GM23338 (cell line): ENCODE measurements around the gene DCAF5. TPM values are rescaled to one million over a fixed set of nuclear protein-coding genes. Genes with fewer than 3 reads are reported as not detected.

ENCODE experiments used
- ATAC-seq: fragments of 200-7000 bp; cut with Tn5 transposase; 3 replicates; pipeline ENCODE4 v1.9.1; 2020
- DNase-seq: peaks from one replicate; pipeline ENCODE4 v3.0.0-alpha.2; 2015; ENCODE audit warnings: low spot score
- H2AFZ ChIP-seq: fragments of 200-600 bp; sonication (generic); 2 replicates; pipeline ENCODE4 v1.8.0; 2016; ENCODE audit warnings: antibody characterized with exemption, mild to moderate bottlenecking, moderate library complexity
- H3F3A ChIP-seq: fragments of 200-600 bp; sonication (generic); replicated peaks from 2 replicates; pipeline ENCODE4 v1.8.0; 2017; ENCODE audit warnings: antibody characterized with exemption, mixed run types, low read depth
- H3K27ac ChIP-seq: fragments of 200-600 bp; sonication (generic); 2 replicates; pipeline ENCODE4 v1.6.1; 2016; ENCODE audit warnings: low read depth
- H3K27me3 ChIP-seq: fragments of 200-600 bp; sonication (generic); 2 replicates; pipeline ENCODE4 v1.8.0; 2016; ENCODE audit warnings: mild to moderate bottlenecking, mixed run types, moderate library complexity; ENCODE audit not compliant: insufficient read depth
- H3K36me3 ChIP-seq: fragments of 200-600 bp; sonication (generic); 2 replicates; pipeline ENCODE4 v1.8.0; 2016; ENCODE audit warnings: mild to moderate bottlenecking; ENCODE audit not compliant: insufficient read depth
- H3K4me1 ChIP-seq: fragments of 200-600 bp; sonication (generic); 2 replicates; pipeline ENCODE4 v1.8.0; 2016; ENCODE audit warnings: mild to moderate bottlenecking, moderate library complexity; ENCODE audit not compliant: insufficient read depth
- H3K4me2 ChIP-seq: fragments of 200-600 bp; sonication (generic); 2 replicates; pipeline ENCODE4 v1.7.1; 2017; ENCODE audit warnings: mixed run types
- H3K4me3 ChIP-seq: fragments of 200-600 bp; sonication (generic); 2 replicates; pipeline ENCODE4 v1.6.1; 2016; ENCODE audit warnings: mixed run types
- H3K79me2 ChIP-seq: fragments of 200-600 bp; sonication (generic); replicated peaks from 2 replicates; pipeline ENCODE4 v1.8.0; 2017; ENCODE audit warnings: mild to moderate bottlenecking; ENCODE audit not compliant: insufficient read depth
- H3K9me2 ChIP-seq: fragments of 200-600 bp; sonication (generic); 2 replicates; pipeline ENCODE4 v1.8.0; 2017; ENCODE audit not compliant: insufficient read depth
- H4K20me1 ChIP-seq: fragments of 200-600 bp; sonication (generic); replicated peaks from 2 replicates; pipeline ENCODE4 v1.8.0; 2017; ENCODE audit warnings: mild to moderate bottlenecking; ENCODE audit not compliant: insufficient read depth
- H3K27ac Mint-ChIP-seq: 2 replicates; pipeline ENCODE4 v1.8.0; 2020; ENCODE audit warnings: inconsistent platforms, mild to moderate bottlenecking, moderate library complexity, mixed read lengths
- H3K27me3 Mint-ChIP-seq: 3 replicates; pipeline ENCODE4 v1.8.0; 2022; ENCODE audit warnings: low read depth, mild to moderate bottlenecking, moderate library complexity, mixed read lengths, inconsistent platforms; ENCODE audit not compliant: insufficient read depth, poor library complexity
- H3K36me3 Mint-ChIP-seq: 3 replicates; pipeline ENCODE4 v1.8.0; 2021; ENCODE audit warnings: low read depth, mild to moderate bottlenecking, inconsistent platforms, moderate library complexity, mixed read lengths
- H3K4me1 Mint-ChIP-seq: 3 replicates; pipeline ENCODE4 v1.8.0; 2020; ENCODE audit warnings: mild to moderate bottlenecking, inconsistent platforms, mixed read lengths
- H3K4me3 Mint-ChIP-seq: 3 replicates; pipeline ENCODE4 v1.8.0; 2021; ENCODE audit warnings: moderate library complexity, mild to moderate bottlenecking, inconsistent platforms, mixed read lengths
- H3K9me3 Mint-ChIP-seq: 3 replicates; pipeline ENCODE4 v1.8.0; 2020; ENCODE audit warnings: moderate library complexity, mild to moderate bottlenecking, inconsistent platforms, mixed read lengths
- CREB1 ChIP-seq: fragments of 250-450 bp; sonication (Bioruptor Pico); IDR thresholded peaks from 2 replicates; pipeline ENCODE4 v1.5.0; 2020; ENCODE audit warnings: low read depth, mild to moderate bottlenecking, moderate library complexity
- EZH2 ChIP-seq: fragments of 200-600 bp; sonication (generic); IDR thresholded peaks from one replicate; pipeline ENCODE4 v1.8.0; 2017; ENCODE audit warnings: antibody characterized with exemption, mild to moderate bottlenecking, low read depth; ENCODE audit not compliant: unreplicated experiment
- EZH2phosphoT487 ChIP-seq: fragments of 200-600 bp; sonication (generic); IDR thresholded peaks from one replicate; pipeline ENCODE4 v1.8.1; 2018; ENCODE audit warnings: antibody characterized with exemption; ENCODE audit not compliant: unreplicated experiment
- JUNB ChIP-seq: IDR thresholded peaks from one replicate; pipeline ENCODE4 v1.6.1; 2016; ENCODE audit warnings: antibody characterized with exemption; ENCODE audit not compliant: unreplicated experiment
- NANOG ChIP-seq: IDR thresholded peaks from 2 replicates; pipeline ENCODE4 v1.6.1; 2016; ENCODE audit warnings: antibody characterized with exemption, borderline replicate concordance
- POLR2AphosphoS5 ChIP-seq: IDR thresholded peaks from 2 replicates; pipeline ENCODE4 v1.6.1; 2016; ENCODE audit warnings: antibody characterized with exemption, low read depth
- STAT1 ChIP-seq: IDR thresholded peaks from one replicate; pipeline ENCODE4 v1.6.1; 2016; ENCODE audit warnings: antibody characterized with exemption; ENCODE audit not compliant: unreplicated experiment
- ZNF114 ChIP-seq: fragments of 250-450 bp; sonication (Bioruptor Pico); IDR thresholded peaks from 2 replicates; pipeline ENCODE4 v1.5.0; 2020; ENCODE audit warnings: mild to moderate bottlenecking, moderate library complexity
- ZNF331 ChIP-seq: fragments of 250-450 bp; sonication (Bioruptor Pico); IDR thresholded peaks from 2 replicates; pipeline ENCODE4 v1.5.0; 2020; ENCODE audit warnings: low read depth, mild to moderate bottlenecking, moderate library complexity
- ZNF462 ChIP-seq: fragments of 250-450 bp; sonication (Bioruptor Pico); IDR thresholded peaks from 2 replicates; pipeline ENCODE4 v1.5.0; 2020; ENCODE audit warnings: mild to moderate bottlenecking, moderate library complexity
- polyA plus RNA-seq: library from polyadenylated mRNA; unstranded; fragments of >200 nt; fragmentation: Nextera tagmentation; extraction: Ambion mirVana; gene quantifications from 2 replicates; pipeline ENCODE4 v1.2.1, GENCODE V29; 2016
- total RNA-seq: library from RNA; depleted of rRNA; stranded (reverse); fragments of >200 nt; shearing (Covaris generic); gene quantifications from 2 replicates; pipeline ENCODE4 v1.2.3, GENCODE V29; 2014
- TF ChIP-seq, protein P1 (sequence below): IDR thresholded peaks from 2 replicates; pipeline ENCODE4 v1.6.1; 2016; ENCODE audit warnings: antibody characterized with exemption
- TF ChIP-seq, protein P2 (sequence below), 2 experiments: fragments of 200-600 bp in 1 of 2; sonication (generic) in 1 of 2; conservative IDR thresholded peaks; 2 replicates each; pipeline versions ENCODE4 v1.5.1 to v1.6.1; 2016 to 2017; ENCODE audit warnings: antibody characterized with exemption in 2 of 2, low read depth in 2 of 2, mild to moderate bottlenecking in 2 of 2, moderate library complexity in 1 of 2
- TF ChIP-seq, protein P3 (sequence below): IDR thresholded peaks from one replicate; pipeline ENCODE4 v1.6.1; 2018; ENCODE audit warnings: antibody characterized with exemption; ENCODE audit not compliant: unreplicated experiment

DCAF5 gene
- total and polyA plus RNA-seq, 2 experiments from 2014 or later, result 14.0 to 15.2 TPM

- H3K79me2 ChIP-seq, result no peaks in the 10 kb centered on the region
- H3K36me3 Mint-ChIP-seq, result peaks cover 12% of the 10 kb centered on the region; the same call in 2 of the 3 replicates
- no peaks in the 10 kb centered on the region for H3K27me3 Mint-ChIP-seq
- H3K27ac ChIP-seq, result no peak overlapping the region
- no peak overlapping the region for H2AFZ ChIP-seq
- H4K20me1 ChIP-seq, result no peaks in the 10 kb centered on the region
- H3K4me2 ChIP-seq, result no peak overlapping the region
- DNase-seq (no peak), ATAC-seq (no peak)
- H3K36me3 ChIP-seq, result 0 out of 2 replicates have a peak, but pooled peaks cover 4% of the 10 kb centered on the region
- H3K4me1 Mint-ChIP-seq, result peaks cover 6% of the 10 kb centered on the region
- H3K27ac Mint-ChIP-seq, result no peak overlapping the region
- H3K9me3 Mint-ChIP-seq, result no peaks in the 10 kb centered on the region
- no peaks in the 10 kb centered on the region for H3K4me1 ChIP-seq
- no peaks in the 10 kb centered on the region; the same call in 1 of the 2 replicates for H3F3A ChIP-seq
- H3K4me3 ChIP-seq, result no peak overlapping the region
- H3K27me3 ChIP-seq, result no peaks in the 10 kb centered on the region
- H3K4me3 Mint-ChIP-seq, result no peak overlapping the region
- 0 out of 2 replicates have a peak, but pooled peaks cover 3% of the 10 kb centered on the region for H3K9me2 ChIP-seq
- TF ChIP-seq STAT1 (no peak), EZH2 (no peak), POLR2AphosphoS5 (no peak), JUNB (no peak), ZNF462 (CRISPR knock-in tag) (no peak), ZNF331 (CRISPR knock-in tag) (no peak), NANOG (no peak), CREB1 (no peak), ZNF114 (CRISPR knock-in tag) (no peak), EZH2phosphoT487 (no peak)
- TF ChIP-seq, protein P1, sequence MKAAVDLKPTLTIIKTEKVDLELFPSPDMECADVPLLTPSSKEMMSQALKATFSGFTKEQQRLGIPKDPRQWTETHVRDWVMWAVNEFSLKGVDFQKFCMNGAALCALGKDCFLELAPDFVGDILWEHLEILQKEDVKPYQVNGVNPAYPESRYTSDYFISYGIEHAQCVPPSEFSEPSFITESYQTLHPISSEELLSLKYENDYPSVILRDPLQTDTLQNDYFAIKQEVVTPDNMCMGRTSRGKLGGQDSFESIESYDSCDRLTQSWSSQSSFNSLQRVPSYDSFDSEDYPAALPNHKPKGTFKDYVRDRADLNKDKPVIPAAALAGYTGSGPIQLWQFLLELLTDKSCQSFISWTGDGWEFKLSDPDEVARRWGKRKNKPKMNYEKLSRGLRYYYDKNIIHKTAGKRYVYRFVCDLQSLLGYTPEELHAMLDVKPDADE, result no peak
- TF ChIP-seq, protein P2, sequence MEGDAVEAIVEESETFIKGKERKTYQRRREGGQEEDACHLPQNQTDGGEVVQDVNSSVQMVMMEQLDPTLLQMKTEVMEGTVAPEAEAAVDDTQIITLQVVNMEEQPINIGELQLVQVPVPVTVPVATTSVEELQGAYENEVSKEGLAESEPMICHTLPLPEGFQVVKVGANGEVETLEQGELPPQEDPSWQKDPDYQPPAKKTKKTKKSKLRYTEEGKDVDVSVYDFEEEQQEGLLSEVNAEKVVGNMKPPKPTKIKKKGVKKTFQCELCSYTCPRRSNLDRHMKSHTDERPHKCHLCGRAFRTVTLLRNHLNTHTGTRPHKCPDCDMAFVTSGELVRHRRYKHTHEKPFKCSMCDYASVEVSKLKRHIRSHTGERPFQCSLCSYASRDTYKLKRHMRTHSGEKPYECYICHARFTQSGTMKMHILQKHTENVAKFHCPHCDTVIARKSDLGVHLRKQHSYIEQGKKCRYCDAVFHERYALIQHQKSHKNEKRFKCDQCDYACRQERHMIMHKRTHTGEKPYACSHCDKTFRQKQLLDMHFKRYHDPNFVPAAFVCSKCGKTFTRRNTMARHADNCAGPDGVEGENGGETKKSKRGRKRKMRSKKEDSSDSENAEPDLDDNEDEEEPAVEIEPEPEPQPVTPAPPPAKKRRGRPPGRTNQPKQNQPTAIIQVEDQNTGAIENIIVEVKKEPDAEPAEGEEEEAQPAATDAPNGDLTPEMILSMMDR (conservative IDR thresholded peaks at IDR 0.05; ENCODE audit: low read depth in 2 of 2), result no peak
- TF ChIP-seq, protein P3, sequence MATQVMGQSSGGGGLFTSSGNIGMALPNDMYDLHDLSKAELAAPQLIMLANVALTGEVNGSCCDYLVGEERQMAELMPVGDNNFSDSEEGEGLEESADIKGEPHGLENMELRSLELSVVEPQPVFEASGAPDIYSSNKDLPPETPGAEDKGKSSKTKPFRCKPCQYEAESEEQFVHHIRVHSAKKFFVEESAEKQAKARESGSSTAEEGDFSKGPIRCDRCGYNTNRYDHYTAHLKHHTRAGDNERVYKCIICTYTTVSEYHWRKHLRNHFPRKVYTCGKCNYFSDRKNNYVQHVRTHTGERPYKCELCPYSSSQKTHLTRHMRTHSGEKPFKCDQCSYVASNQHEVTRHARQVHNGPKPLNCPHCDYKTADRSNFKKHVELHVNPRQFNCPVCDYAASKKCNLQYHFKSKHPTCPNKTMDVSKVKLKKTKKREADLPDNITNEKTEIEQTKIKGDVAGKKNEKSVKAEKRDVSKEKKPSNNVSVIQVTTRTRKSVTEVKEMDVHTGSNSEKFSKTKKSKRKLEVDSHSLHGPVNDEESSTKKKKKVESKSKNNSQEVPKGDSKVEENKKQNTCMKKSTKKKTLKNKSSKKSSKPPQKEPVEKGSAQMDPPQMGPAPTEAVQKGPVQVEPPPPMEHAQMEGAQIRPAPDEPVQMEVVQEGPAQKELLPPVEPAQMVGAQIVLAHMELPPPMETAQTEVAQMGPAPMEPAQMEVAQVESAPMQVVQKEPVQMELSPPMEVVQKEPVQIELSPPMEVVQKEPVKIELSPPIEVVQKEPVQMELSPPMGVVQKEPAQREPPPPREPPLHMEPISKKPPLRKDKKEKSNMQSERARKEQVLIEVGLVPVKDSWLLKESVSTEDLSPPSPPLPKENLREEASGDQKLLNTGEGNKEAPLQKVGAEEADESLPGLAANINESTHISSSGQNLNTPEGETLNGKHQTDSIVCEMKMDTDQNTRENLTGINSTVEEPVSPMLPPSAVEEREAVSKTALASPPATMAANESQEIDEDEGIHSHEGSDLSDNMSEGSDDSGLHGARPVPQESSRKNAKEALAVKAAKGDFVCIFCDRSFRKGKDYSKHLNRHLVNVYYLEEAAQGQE, result no peak
Measured at GRCh38 chr14:69064596-69064995, 88.3 kb downstream of the DCAF5 start.
